NCI-H1694 treated with DMSO at 0.1 percent for 48 hours (cell line): ENCODE results near the gene TRAPPC10.
A peak's percentile ranks its signal among the peaks of the same experiment; 100 is the strongest.

Experiments used
- DNase-seq: peaks from one replicate; lab custom pipeline; 2025; lab: John Stamatoyannopoulos, UW

TRAPPC10 gene

DNA sequence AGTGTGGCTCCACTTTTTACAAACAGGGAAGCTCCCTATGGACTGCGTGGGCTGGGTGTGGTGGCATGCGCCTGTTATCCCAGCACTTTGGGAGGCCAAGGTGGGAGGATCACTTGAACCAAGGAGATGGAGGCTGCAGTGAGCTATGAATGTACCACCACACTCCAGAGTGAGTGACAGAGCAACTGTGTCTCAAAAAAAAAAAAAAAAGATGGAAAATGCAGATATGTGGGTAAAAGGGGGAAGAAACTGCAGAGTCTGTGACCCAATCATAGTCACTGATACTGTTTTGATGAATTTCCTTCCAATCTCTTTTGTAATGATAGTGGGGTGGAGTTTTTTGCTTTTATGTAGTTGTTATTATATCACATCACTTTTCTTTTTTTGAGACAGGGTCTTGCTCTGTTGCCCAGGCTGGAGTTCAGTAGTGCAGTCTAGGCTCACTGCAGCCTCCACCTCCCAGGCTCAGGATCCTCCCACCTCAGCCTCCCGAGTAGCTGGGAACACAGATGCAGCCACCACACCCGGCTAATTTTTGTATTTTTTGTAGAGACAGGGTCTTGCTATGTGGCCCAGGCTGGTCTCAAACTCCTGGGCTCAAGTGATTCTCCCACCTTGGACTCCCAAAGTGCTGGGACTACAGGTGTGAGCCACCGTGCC lies 8.7 kb upstream of the TRAPPC10 start:
- DNase-seq = no peak

- no peak for DNase-seq
Measured at GRCh38 chr21:44005071-44005470, 7.0 kb upstream of the TRAPPC10 start.

DNA sequence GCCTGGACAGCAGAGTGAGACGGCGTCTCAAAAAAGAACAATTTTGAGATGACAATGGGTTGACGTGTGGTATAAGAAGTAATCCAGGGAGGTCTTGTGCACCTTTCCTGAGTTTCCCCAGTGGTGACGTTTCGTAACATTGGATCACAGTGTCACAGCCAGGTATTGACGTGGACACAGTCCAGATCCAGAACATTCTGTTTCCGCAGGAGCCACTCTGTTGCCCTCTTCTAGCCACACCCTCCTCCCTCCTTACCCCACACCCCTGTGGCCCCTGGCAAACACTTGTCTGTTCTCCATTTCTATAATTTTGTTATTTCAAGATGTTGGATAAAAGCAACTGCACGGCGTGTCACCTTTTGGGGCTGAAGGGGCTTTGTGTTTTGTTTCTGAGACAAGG lies 6.5 kb upstream of the TRAPPC10 start:
- DNase-seq = no peak

DNA sequence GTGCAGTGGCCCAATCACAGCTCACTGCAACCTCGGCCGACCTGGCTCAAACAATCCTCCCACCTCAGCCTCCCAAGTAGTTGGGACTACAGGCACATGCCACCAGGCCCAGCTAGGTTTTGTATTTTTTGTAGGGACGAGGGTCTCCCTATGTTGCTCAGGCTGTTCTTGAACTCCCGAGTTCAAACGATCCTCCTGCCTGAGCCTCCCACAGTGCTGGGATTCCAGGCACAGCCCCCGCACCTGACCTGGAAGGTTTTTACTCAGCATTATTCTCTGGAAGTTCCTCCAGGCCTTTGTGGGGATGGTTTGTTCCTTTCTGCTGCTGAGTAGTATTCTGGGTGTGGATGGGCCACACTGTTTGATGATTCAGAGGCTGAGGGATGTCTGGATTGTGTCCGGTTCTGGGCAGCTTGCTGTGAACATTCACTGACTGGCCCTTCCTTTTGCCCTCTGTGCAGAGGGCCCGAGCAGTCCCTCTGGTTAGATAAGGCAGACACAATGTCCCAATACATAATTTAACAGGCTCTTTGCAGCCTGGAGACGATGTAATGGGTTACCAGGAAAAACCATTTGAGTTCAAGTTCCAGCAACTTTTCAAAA lies 6.0 kb upstream of the TRAPPC10 start:
- no peak for DNase-seq

GRCh38 chr21:44006656-44007055 lies 5.5 kb upstream of the TRAPPC10 start:
- no peak for DNase-seq

- DNase-seq = no peak
Measured at GRCh38 chr21:44010429-44010828, 1.7 kb upstream of the TRAPPC10 start.

- DNase-seq = no peak
Measured at GRCh38 chr21:44011123-44011522, 986 bp upstream of the TRAPPC10 start.

DNA sequence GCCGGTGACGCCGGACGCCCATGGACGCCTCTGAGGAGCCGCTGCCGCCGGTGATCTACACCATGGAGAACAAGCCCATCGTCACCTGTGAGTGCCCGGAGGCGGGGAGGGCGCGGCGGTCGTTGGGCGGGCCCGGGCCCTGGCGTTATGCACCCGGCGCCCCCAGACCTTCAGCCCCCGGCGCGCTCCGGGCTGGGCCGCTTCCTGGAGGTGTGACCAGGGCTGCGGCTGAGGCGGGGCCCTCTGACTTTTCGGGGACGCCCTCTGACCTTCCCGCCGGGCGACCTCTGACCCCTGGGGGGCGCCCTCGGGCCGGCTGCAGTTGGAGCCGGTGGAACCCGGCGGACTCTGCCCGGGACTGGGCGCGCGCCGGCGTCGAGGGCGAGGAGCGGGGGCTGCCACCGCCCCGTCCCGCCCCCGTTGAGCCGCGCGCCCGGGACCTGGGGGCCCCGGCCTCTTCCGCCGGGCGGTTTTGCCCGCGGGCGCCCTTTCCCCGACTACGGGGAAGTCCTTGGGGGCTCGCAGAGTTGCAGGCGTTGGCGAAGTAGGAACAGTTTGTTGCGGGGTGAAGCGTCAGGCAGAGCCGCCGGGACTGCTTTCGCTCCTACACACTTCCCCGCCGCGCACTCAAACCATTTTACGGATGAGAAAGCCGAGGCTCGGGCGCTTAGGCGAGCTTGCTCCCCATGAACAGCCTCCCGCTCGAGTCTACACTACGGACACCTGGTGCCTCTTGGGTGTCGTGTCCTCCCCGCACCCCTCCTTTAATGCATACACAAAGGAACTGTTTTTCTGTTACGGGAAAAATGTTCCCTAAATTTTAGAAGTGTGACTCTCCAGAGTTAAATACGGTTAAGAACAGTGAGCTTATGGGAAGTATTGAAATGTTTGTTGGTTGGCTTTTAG lies 618 bp downstream of the TRAPPC10 start:
- peak; percentile 35 for DNase-seq

DNA sequence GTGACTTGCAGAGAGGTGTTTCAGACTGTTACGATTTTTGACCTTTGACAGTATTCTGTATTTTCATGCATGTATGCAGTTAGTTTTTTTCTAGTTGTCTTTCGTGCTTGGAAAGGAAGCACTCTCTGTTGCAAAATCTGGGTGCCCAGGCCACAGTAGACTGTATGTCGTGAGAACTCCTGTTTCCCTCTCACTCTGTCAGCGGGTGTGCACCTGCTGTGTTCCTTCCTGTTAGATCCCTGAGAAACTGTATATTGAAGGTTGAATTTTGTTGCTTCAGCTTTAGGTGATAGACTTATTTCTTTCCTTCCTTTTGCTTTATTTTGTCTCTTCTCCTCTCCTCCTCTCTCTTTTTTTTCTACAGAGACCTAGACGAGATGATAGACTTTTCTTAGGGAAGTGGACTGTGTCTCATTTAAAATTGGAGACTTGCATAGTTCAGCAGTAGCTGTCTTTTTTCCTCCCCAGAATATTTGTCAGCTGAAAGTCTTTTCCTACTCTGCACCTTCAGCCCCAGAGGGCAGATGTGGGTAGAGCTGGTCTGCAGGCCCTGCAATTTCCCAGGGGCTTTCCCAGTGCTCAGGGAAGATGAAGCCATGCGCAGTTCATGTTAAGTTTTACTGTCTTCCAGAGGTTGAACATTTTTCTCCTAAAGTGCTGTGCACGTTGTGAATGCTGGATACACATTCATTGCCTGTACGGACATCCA lies 1.4 kb downstream of the TRAPPC10 start:
- DNase-seq = no peak

DNA sequence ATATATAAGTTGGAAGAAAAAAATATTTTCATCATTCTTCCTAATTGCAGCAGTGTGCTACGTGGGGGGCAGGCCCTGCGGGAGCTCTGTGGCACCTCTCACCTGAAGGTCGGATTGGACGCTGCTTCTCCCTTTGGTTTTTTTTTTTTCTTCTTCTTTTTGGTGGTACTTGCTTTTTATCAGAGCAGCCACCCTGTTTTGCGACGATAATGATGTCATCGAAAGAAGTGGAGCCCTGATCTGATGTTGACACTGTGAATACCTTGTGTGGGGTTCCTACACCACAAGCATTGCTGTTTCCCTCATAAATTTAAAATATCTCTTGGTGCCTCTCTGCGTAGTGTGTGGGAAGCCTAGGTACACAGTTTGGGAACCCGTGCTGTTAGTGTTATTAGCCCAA lies 5.5 kb downstream of the TRAPPC10 start:
- DNase-seq = no peak

- DNase-seq = no peak
Measured at GRCh38 chr21:44018127-44018526, 6.0 kb downstream of the TRAPPC10 start.

DNA sequence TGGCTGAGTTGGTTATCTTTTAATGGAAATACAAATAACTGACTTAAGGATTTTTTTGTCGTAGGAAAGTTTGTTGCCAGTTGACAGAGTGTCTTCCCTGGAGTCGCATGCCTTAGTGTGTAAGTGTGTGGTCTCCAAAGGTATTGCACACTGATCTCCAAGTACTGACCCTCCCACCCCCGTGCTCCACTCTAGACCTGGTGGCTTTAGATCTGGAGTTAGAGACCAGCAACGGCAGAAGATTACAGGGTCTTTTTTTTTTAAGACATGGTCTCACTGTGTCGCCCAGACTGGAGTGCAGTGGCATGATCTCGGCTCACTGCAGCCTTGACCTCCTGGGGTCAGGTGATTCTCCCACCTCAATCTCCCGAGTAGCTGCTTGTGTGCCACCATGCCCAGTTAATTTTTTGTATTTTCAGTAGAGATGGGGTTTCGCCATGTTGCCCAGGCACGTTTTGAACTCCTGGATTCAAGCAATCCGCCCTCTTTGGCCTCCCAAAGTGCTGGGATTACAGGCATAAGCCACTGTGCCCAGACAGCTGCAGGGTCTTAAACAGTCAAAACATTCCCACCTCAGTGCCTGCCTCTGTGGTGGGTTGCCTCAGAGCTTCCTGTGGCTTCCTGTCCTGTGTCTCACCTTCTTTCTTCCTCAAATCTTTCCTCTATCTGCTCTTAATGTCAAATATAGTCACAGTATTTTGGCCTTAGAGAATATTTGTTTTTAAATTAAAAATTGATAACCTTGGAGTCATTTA lies 6.9 kb downstream of the TRAPPC10 start:
- DNase-seq = no peak

GRCh38 chr21:44019568-44019958 lies 7.5 kb downstream of the TRAPPC10 start:
- no peak for DNase-seq

DNA sequence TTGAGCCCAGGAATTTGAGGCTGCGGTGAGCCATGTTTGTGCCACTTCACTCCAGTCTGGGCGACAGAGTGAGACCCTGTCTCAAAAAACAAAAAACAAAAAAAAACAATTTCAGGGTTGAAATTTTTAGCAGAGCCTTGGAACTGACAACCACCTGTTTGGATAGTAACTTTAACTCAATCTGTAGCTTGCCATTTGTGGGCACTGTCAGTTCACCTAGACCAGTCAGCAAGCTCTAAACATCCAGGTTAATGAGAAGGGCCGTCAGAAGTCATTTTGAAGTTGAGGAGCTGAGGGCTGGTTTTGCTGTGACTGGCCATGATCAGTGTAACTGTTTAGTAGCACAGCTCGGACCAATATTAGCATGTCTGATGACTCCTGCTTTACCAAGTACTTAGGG lies 8.4 kb downstream of the TRAPPC10 start:
- no peak for DNase-seq

DNA sequence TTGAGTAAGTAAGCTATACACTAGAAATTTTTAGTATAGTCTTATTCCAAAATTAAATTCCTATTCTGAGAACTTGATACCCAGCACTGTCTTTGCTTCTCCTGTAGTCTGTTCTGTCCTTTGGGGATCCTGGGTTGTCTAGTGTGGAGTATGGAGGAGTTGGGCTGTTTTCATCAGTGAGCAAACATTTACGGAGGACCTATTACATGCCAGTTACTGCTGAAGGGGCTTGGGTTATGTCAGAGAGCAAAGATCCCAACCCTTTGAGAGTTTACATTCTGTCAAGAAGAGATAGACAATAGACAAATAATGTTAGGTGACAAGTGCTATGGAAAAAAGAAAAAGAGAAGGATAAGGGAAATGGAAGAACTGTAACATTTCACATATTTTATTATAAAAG lies 9.0 kb downstream of the TRAPPC10 start:
- DNase-seq = no peak

DNA sequence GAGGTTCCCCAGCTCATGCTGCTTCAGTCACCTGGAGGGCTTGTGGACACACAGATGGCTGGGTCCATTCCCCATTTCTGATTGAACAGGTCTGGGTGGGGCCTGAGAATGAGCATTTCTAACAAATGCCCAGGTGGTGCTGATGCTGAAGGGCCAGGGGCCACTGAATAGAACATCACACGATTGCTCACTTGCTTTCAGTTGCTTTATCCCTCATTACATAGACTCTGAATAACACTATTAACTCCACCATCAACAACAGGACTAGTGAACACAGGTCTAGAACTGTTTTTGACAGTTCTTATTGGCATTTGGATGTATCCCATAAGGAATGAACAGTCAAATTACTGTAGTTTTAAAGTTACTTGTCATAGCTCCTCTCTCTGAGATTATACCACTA lies 12.1 kb downstream of the TRAPPC10 start:
- no peak for DNase-seq

- DNase-seq = no peak
Measured at GRCh38 chr21:44024887-44025353, 12.8 kb downstream of the TRAPPC10 start.

DNA sequence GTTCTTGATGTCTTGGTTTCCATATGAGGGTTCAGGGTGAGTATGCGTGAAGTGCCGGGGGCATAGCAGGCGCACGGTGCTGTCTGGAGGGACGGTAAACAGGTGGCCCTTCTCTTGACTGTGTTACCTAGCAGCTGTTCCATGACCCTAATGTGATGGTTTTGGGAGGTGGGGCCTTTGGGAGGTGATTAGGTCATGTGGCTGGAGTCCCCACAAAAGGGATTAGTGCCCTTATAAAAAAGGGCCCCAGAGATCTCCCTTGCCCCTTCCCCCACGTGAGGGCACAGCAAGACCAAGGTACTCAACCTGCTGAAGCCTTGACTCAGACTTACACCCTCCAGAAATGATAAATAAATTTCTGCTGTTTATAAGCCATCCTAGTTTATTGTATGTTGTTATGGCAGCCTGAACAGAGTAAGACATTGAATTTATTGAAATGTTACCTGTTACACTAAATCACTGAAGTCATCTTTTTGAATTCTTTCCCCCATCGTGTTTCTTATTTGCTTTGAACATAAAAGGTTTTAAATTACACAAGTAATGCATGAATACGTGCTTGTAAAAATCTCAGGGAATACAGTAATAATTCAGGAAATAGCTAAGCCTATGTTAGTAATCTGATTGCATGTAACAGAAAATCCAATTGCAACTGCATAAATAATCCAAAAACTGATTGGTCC lies 15.6 kb downstream of the TRAPPC10 start:
- no peak for DNase-seq

GRCh38 chr21:44028287-44028659 lies 16.2 kb downstream of the TRAPPC10 start:
- no peak for DNase-seq

GRCh38 chr21:44029460-44030087 lies 17.5 kb downstream of the TRAPPC10 start:
- no peak for DNase-seq

GRCh38 chr21:44035244-44035643 lies 23.1 kb downstream of the TRAPPC10 start:
- DNase-seq = no peak
